ENCODE results near the gene FBXO34.

- TF ChIP-seq POLR2A (IDR thresholded peaks at IDR 0.05; ENCODE audit: low read length) (no peak), GATA1 (IDR thresholded peaks at IDR 0.05; ENCODE audit: low read depth, low read length) (no peak)
Observed at GRCh38 chr14:55347040-55347439, 75.8 kb downstream of the FBXO34 start.

Measured in erythroblast (primary cell).